ENCODE measurements around the gene ARHGAP1. TPM values are rescaled to one million over a fixed set of nuclear protein-coding genes. Genes with fewer than 3 reads are reported as not detected.
A peak's percentile ranks its signal among the peaks of the same experiment; 100 is the strongest.

Gene ARHGAP1
- 36.7 and 76.2 TPM in 2 replicates for total RNA-seq (2011; cell fraction: chromatin; rRNA removed; ENCODE audit: low replicate concordance)
- total RNA-seq (2011; cell fraction: nucleolus; rRNA removed): 31.7 and 34.5 TPM in 2 replicates
- total RNA-seq (2011; cell fraction: nucleoplasm; rRNA removed): 30.6 and 40.3 TPM in 2 replicates
- total RNA-seq (2014; rRNA removed) (7.4 and 11.1 TPM in 2 replicates), total RNA-seq (2014; rRNA removed; fragmentation: Illumina TruSeq; extraction: Trizol) (5.9 and 6.9 TPM in 2 replicates), total RNA-seq (2015; rRNA removed; fragmentation: Illumina TruSeq; extraction: Trizol) (10.7 and 11.3 TPM in 2 replicates), total RNA-seq (2021) (30.3 and 30.4 TPM in 2 replicates), polyA plus RNA-seq (2011; rRNA removed) (8.2 and 13.2 TPM in 2 replicates), polyA plus RNA-seq (2014; fragmentation: Illumina TruSeq; extraction: Trizol) (25.0 and 26.7 TPM in 2 replicates), polyA plus RNA-seq (2014; fragmentation: Nextera tagmentation; extraction: Ambion mirVana) (1 to 10 TPM; 3.6 to 5.7 TPM), polyA plus RNA-seq (2014; rRNA removed) (14.1 and 14.2 TPM in 2 replicates), polyA minus RNA-seq (2011; rRNA and poly(A)+ RNA removed) (23.5 and 26.8 TPM in 2 replicates), Bru-seq, nascent RNA (percentile 66 among the genes with signal in this experiment), BruChase-seq, experiment 1, labeled RNA remaining after a 2-hour chase (percentile 63 among the genes with signal in this experiment), BruChase-seq, experiment 2, labeled RNA remaining after a 6-hour chase (percentile 66 among the genes with signal in this experiment)
- polyA plus RNA-seq (2011; cell fraction: cytosol; rRNA removed): 10.8 and 17.1 TPM in 2 replicates
- 11.1 and 18.2 TPM in 2 replicates for polyA plus RNA-seq (2011; cell fraction: nucleus; rRNA removed)
- polyA plus RNA-seq (2012): 16.3 and 23.1 TPM in 2 replicates
- polyA minus RNA-seq (2011; cell fraction: cytosol; rRNA and poly(A)+ RNA removed): 27.3 and 29.4 TPM in 2 replicates
- 11.3 and 15.9 TPM in 2 replicates for polyA minus RNA-seq (2011; cell fraction: nucleus; rRNA and poly(A)+ RNA removed)
- long read RNA-seq, experiment 1, partial matches to known transcripts: 0 of 49 reads
- long read RNA-seq, experiment 1, other reads (novel, unspliced or antisense): 48 of 49 reads
- long read RNA-seq, experiment 2, transcript ARHGAP1-201 (13 exons, 3,375 nt): major isoform, 13 of 33 reads
- long read RNA-seq, experiment 2, partial matches to known transcripts: 6 of 33 reads
- long read RNA-seq, experiment 2, other reads (novel, unspliced or antisense): 14 of 33 reads
- long read RNA-seq, experiment 3, partial matches to known transcripts: 0 of 7 reads
- long read RNA-seq, experiment 3, other reads (novel, unspliced or antisense): 6 of 7 reads

DNA sequence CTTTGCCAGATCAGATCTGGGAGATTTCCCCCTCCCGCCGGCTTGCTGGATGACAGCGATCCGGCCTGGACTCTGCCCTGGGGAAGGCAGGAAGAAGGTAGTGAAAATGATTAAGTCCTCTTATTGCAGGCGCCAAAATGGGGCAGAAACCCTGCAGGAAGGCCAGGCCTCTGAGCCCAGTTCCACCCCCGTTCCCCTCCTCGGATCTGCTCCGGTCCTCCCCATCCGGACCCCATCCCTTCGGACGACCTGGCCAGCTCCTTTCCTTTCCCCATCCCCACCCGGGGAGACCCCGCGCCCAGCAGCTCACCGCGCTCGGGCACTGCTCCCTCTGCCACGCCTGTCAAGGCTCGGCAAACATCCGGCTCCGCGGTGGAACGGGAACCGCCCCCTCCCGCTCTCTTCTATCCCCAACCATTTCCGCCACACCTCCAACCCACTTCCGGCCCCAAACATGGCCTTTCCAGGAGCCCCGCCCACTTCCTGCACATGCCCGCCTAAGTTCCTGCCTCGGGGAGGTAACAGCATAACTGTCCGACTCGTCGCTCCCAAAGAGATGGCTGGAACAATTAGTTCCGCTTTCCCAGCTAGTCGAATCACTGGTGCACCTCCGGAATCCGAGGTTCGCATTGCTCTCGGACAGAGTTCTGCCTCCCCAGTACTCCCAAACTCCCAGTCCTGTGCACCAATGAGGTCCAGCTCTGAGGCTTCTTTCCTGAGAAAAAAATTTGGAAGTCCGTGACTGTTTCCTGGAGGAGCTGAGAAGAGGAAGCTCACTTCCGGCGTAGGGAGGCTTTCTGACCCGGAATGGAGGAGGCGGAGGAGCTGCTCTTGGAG, at the start of gene ARHGAP1, which contains the start of gene ZNF408:
ARHGAP1 (minus strand) TSS at position 379 of the 837 bp plus-strand sequence. CDS start 4,512 bp downstream, outside the sequence.
ZNF408 (plus strand) TSS at position 791 of the 837 bp plus-strand sequence; CDS start at position 808, 17 bp downstream.
- ChIA-PET POLR2A (interaction anchor here (0.6 to 1.5 kb wide), 8 partner anchors 8 to 152 kb away, joined by 3 to 7 read pairs (median 4); partner anchors contain the start of gene F2), CTCF (ENCODE audit: low intra/inter-chr PET ratio) (no interaction called here)
- WGBS (ENCODE audit: insufficient coverage, low coverage, missing lambda C conversion rate): under 1% methylated on average over 44 of the region's 44 CpGs
- peaks cover 46% of the 10 kb centered on the region for H3K36me3 ChIP-seq (ENCODE audit: control insufficient read depth, insufficient read depth, low read length)
- DNase-seq (ENCODE audit: extremely low read depth in 1 of 4, low spot score in 3 of 4) (peak; percentile 89 to 99 (median 94)), FAIRE-seq (peak; percentile 99), ATAC-seq (peak; percentile 97)
- H4K20me1 ChIP-seq (replicated peaks; ENCODE audit: control insufficient read depth, insufficient read depth, low read length): no peaks in the 10 kb centered on the region
- H3K4me2 ChIP-seq (ENCODE audit: insufficient read depth, low read length): peak within 1 kb of the TSS; percentile 96
- H3K9ac ChIP-seq (ENCODE audit: insufficient read depth in 1 of 2, low read depth in 2 of 2, low read length in 2 of 2): peak within 1 kb of the TSS; percentile 96 to 98
- H3K79me2 ChIP-seq (ENCODE audit: control insufficient read depth, insufficient read depth, low read length): peaks cover 47% of the 10 kb centered on the region
- peak within 1 kb of the TSS; percentile 100 for H2AFZ ChIP-seq (ENCODE audit: low read depth, low read length)
- no TSS peak for BruUV-seq (replicated peaks)
- intact Hi-C loops (cut with micrococcal nuclease): no loop called here
- no peaks in the 10 kb centered on the region for H3K9me1 ChIP-seq (ENCODE audit: control insufficient read depth, insufficient read depth, low read length)
- no peaks in the 10 kb centered on the region for H3K9me3 ChIP-seq (replicated peaks; ENCODE audit: control insufficient read depth, insufficient read depth, low read depth, low read length)
- peak within 1 kb of the TSS; percentile 93 for H3K4me3 ChIP-seq
- in situ Hi-C loops (cut with MboI): no loop called here
- peak within 1 kb of the TSS; percentile 99 for H3K27ac ChIP-seq (ENCODE audit: extremely low read depth, low read depth, low read length)
- H3K4me1 ChIP-seq (replicated peaks in 1 of 2; ENCODE audit: control insufficient read depth in 2 of 2, insufficient read depth in 2 of 2, low read length in 2 of 2): peaks cover 17 to 30% of the 10 kb centered on the region in 2 experiments
- no peaks in the 10 kb centered on the region for H3K27me3 ChIP-seq (ENCODE audit: control insufficient read depth in 2 of 2, insufficient read depth in 2 of 2, low read length in 2 of 2)
- TF ChIP-seq MAZ (CRISPR knock-in tag; conservative IDR thresholded peaks at IDR 0.05 in 1 of 2, IDR thresholded peaks at IDR 0.05 in 1 of 2) (peak; percentile 78 to 82), SLC30A9 (CRISPR knock-in tag; IDR thresholded peaks at IDR 0.05) (no peak), MIER1 (IDR thresholded peaks at IDR 0.05; ENCODE audit: low read depth) (peak; percentile 80), RBM15 (IDR thresholded peaks at IDR 0.05; ENCODE audit: insufficient read depth, low read length) (no peak), SREBF2 (CRISPR knock-in tag; IDR thresholded peaks at IDR 0.05) (no peak), SETDB1 (IDR thresholded peaks at IDR 0.05; ENCODE audit: low read length) (peak; percentile 55), CXXC5 (CRISPR knock-in tag; IDR thresholded peaks at IDR 0.05) (peak; percentile 83), HMGXB4 (CRISPR knock-in tag; IDR thresholded peaks at IDR 0.05) (no peak), ELF4 (CRISPR knock-in tag; IDR thresholded peaks at IDR 0.05) (peak; percentile 73), ZNF57 (CRISPR knock-in tag; IDR thresholded peaks at IDR 0.05) (0 out of 2 replicates have a peak, but pooled peaks have one; percentile 14)
- TF ChIP-seq, protein P1, sequence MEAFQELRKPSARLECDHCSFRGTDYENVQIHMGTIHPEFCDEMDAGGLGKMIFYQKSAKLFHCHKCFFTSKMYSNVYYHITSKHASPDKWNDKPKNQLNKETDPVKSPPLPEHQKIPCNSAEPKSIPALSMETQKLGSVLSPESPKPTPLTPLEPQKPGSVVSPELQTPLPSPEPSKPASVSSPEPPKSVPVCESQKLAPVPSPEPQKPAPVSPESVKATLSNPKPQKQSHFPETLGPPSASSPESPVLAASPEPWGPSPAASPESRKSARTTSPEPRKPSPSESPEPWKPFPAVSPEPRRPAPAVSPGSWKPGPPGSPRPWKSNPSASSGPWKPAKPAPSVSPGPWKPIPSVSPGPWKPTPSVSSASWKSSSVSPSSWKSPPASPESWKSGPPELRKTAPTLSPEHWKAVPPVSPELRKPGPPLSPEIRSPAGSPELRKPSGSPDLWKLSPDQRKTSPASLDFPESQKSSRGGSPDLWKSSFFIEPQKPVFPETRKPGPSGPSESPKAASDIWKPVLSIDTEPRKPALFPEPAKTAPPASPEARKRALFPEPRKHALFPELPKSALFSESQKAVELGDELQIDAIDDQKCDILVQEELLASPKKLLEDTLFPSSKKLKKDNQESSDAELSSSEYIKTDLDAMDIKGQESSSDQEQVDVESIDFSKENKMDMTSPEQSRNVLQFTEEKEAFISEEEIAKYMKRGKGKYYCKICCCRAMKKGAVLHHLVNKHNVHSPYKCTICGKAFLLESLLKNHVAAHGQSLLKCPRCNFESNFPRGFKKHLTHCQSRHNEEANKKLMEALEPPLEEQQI (IDR thresholded peaks at IDR 0.05): no peak; the same call in 1 of the 2 replicates
